ENCODE measurements around the gene DTX3. TPM values are rescaled to one million over a fixed set of nuclear protein-coding genes. Genes with fewer than 3 reads are reported as not detected.

The DTX3 gene
- total and polyA plus RNA-seq, 4 experiments from 2014 or later = 4.2 to 37.1 (median 20.0) TPM

- intact Hi-C loops (cut with micrococcal nuclease) = no loop called here
- no peaks in the 10 kb centered on the region for H3K9me3 Mint-ChIP-seq
- DNase-seq = no peak
Measured at GRCh38 chr12:57627501-57628279, 23.1 kb downstream of the DTX3 start.

GRCh38 chr12:57628280-57629191 is 23.9 kb downstream of the DTX3 start:
- Mint-ChIP-seq H3K4me3 (peak overlapping the region in 1 of 8 donors; percentile 60), H3K27me3 (peaks cover 63 to 71% of the 10 kb centered on the region in 2 donors), H3K4me1 (peaks cover 10 to 24% (median 13%) of the 10 kb centered on the region in 4 donors), H3K9me3 (no peaks in the 10 kb centered on the region), H3K36me3 (no peaks in the 10 kb centered on the region), H3K27ac (no peak overlapping the region)
- DNase-seq = no peak
- Histone ChIP-seq H3K9me3 (ENCODE audit: control insufficient read depth in 1 of 2, low read length in 2 of 2) (no peaks in the 10 kb centered on the region), H3K27ac (ENCODE audit: low read depth, low read length) (no peak overlapping the region), H3K4me3 (ENCODE audit: low read length in 2 of 2) (no peak overlapping the region), H3K4me1 (ENCODE audit: insufficient read depth, low read length) (peaks cover 18% of the 10 kb centered on the region), H3K36me3 (ENCODE audit: insufficient read depth, low read length) (no peaks in the 10 kb centered on the region), H3K27me3 (ENCODE audit: insufficient read depth, low read length) (peaks cover 59% of the 10 kb centered on the region)
- intact Hi-C loops (cut with micrococcal nuclease) = no loop called here
- POLR2A ChIA-PET (ENCODE audit: partially characterized antibody) = no interaction called here
- CTCF ChIA-PET (ENCODE audit: partially characterized antibody) = interaction anchor here (1.0 to 10.7 kb wide), 4 partner anchors 9 to 46 kb away, joined by 3 to 124 read pairs (median 4); no protein-coding TSS in a partner anchor

More at GRCh38 chr12:57627501-57628279, 23.1 kb downstream of the DTX3 start:
- Histone ChIP-seq H3K4me1 (ENCODE audit: insufficient read depth, low read length) (peaks cover 14% of the 10 kb centered on the region), H3K27me3 (ENCODE audit: insufficient read depth, low read length) (peaks cover 67% of the 10 kb centered on the region), H3K4me3 (ENCODE audit: low read length in 2 of 2) (no peak overlapping the region), H3K36me3 (ENCODE audit: insufficient read depth, low read length) (no peaks in the 10 kb centered on the region), H3K27ac (ENCODE audit: low read depth, low read length) (no peak overlapping the region), H3K9me3 (ENCODE audit: control insufficient read depth in 1 of 2, low read length in 2 of 2) (no peaks in the 10 kb centered on the region)
- Mint-ChIP-seq H3K4me1 (peaks cover 5 to 19% (median 10%) of the 10 kb centered on the region in 4 donors), H3K4me3 (peak overlapping the region in 5 of 8 donors; percentile 13 to 60 (median 25)), H3K27ac (no peak overlapping the region), H3K36me3 (no peaks in the 10 kb centered on the region), H3K27me3 (peaks cover 71 to 73% of the 10 kb centered on the region in 2 donors)
- ChIA-PET POLR2A (ENCODE audit: partially characterized antibody) (interaction anchor here (0.7 to 1.0 kb wide), 2 partner anchors 11 to 113 kb away, joined by 3 read pairs; no protein-coding TSS in a partner anchor), CTCF (ENCODE audit: partially characterized antibody) (interaction anchor here (0.6 to 10.7 kb wide), 8 partner anchors 8 to 169 kb away, joined by 3 to 124 read pairs (median 4); partner anchors contain the start of gene OS9)

DNA sequence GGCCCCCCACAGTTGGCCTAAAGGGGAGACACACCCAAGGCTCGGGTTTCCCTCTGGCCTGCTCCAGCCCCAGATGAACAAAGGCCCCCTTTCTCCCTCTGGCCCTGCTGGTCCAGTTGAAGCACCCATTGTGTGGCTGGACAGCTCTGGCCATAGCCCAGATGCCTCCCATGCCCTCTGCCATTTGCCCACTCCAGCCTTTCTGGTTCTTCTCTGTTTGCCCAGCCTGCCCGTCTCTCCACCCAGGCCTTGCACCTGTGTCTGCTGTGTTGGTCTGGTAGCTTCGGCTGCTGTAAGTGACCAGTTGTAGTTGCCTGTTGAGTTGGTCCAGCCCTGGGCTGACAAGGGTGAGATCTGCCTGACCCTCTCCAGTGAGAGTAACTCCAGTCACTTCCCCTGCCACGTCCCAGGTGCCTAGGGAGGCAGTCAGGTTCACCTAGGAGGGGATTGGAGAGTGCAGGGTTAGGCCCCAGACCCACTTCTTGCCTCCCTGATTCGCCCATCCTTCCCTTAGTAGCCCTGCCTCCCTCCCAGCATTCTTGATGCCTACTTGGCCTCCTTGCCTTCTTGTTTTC is 25.4 kb downstream of the DTX3 start:
- ChIA-PET POLR2A (ENCODE audit: partially characterized antibody) (no interaction called here), CTCF (ENCODE audit: partially characterized antibody) (interaction anchor here (0.9 to 10.7 kb wide), 3 partner anchors 9 to 47 kb away, joined by 3 to 124 read pairs (median 29); partner anchors contain the start of gene PIP4K2C)
- Histone ChIP-seq H3K27ac (ENCODE audit: low read depth, low read length) (no peak overlapping the region), H3K9me3 (ENCODE audit: control insufficient read depth in 1 of 2, low read length in 2 of 2) (no peaks in the 10 kb centered on the region), H3K27me3 (ENCODE audit: insufficient read depth, low read length) (peaks cover 49% of the 10 kb centered on the region), H3K4me1 (ENCODE audit: insufficient read depth, low read length) (peaks cover 18% of the 10 kb centered on the region), H3K4me3 (ENCODE audit: low read length in 2 of 2) (no peak overlapping the region), H3K36me3 (ENCODE audit: insufficient read depth, low read length) (no peaks in the 10 kb centered on the region)
- Mint-ChIP-seq H3K9me3 (no peaks in the 10 kb centered on the region), H3K27ac (no peak overlapping the region), H3K4me3 (no peak overlapping the region), H3K27me3 (peaks cover 53 to 63% of the 10 kb centered on the region in 2 donors), H3K36me3 (no peaks in the 10 kb centered on the region), H3K4me1 (peaks cover 10 to 25% (median 13%) of the 10 kb centered on the region in 4 donors)
- intact Hi-C loops (cut with micrococcal nuclease) = no loop called here
- DNase-seq = no peak

- Mint-ChIP-seq H3K27me3 (peaks cover 47 to 55% of the 10 kb centered on the region in 2 donors), H3K4me3 (peak overlapping the region in 1 of 8 donors; percentile 28), H3K27ac (no peak overlapping the region), H3K36me3 (no peaks in the 10 kb centered on the region), H3K9me3 (no peaks in the 10 kb centered on the region), H3K4me1 (peaks cover 10 to 24% (median 13%) of the 10 kb centered on the region in 4 donors)
- intact Hi-C loops (cut with micrococcal nuclease) = no loop called here
- H3K9me3 ChIP-seq (ENCODE audit: control insufficient read depth in 1 of 2, low read length in 2 of 2) = no peaks in the 10 kb centered on the region
- H3K4me1 ChIP-seq (ENCODE audit: insufficient read depth, low read length) = peaks cover 18% of the 10 kb centered on the region
- no peak overlapping the region for H3K27ac ChIP-seq (ENCODE audit: low read depth, low read length)
- peaks cover 40% of the 10 kb centered on the region for H3K27me3 ChIP-seq (ENCODE audit: insufficient read depth, low read length)
- H3K4me3 ChIP-seq (ENCODE audit: low read length in 2 of 2) = no peak overlapping the region
- ChIA-PET POLR2A (ENCODE audit: partially characterized antibody) (interaction anchor here (0.6 kb wide), 1 partner anchor 11 kb away, joined by 3 read pairs; no protein-coding TSS in a partner anchor), CTCF (ENCODE audit: partially characterized antibody) (interaction anchor here (0.9 to 10.7 kb wide), 3 partner anchors 10 to 48 kb away, joined by 3 to 124 read pairs (median 29); partner anchors contain the start of gene PIP4K2C)
- no peak for DNase-seq
- no peaks in the 10 kb centered on the region for H3K36me3 ChIP-seq (ENCODE audit: insufficient read depth, low read length)
Measured at GRCh38 chr12:57630891-57631433, 26.3 kb downstream of the DTX3 start.

DNA sequence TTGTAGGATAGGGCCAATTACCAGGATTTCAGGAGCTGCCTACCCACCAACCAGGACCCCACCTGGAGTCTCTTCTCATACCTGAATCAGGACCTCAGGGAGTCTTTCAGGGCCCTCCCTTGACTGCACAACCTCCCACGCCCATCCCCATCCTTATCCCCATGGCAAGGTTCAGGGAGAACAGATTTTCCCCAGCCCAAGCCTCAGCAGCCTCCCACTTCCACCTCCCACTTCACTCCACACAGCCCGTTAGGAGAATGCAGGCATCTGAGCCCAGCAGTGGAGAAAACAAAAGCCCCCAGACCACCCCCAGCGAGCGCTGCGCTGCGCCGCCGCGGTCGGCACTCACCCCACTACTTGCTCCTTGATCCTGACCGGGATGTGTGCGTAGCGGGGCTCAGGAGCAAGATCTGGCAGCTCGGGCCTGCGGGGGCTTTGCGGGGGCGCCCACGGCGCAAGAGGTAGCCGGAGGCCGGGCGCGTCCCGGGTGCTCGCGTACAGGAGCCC is 27.0 kb downstream of the DTX3 start:
- intact Hi-C loops (cut with micrococcal nuclease) = no loop called here
- H3K4me3 Mint-ChIP-seq = peak overlapping the region in 7 of 8 donors; percentile 27 to 57 (median 51)
- no peaks in the 10 kb centered on the region for H3K9me3 Mint-ChIP-seq

More for the DNA sequence above, 27.0 kb downstream of the DTX3 start:
- POLR2A ChIA-PET (ENCODE audit: partially characterized antibody) = no interaction called here
- CTCF ChIA-PET (ENCODE audit: partially characterized antibody) = interaction anchor here (1.6 to 10.7 kb wide), 3 partner anchors 10 to 49 kb away, joined by 4 to 124 read pairs (median 29); no protein-coding TSS in a partner anchor
- Mint-ChIP-seq H3K4me1 (peaks cover 10 to 19% (median 13%) of the 10 kb centered on the region in 4 donors), H3K27me3 (peaks cover 41 to 53% of the 10 kb centered on the region in 2 donors), H3K36me3 (no peaks in the 10 kb centered on the region), H3K27ac (no peak overlapping the region)
- Histone ChIP-seq H3K36me3 (ENCODE audit: insufficient read depth, low read length) (no peaks in the 10 kb centered on the region), H3K4me1 (ENCODE audit: insufficient read depth, low read length) (peaks cover 18% of the 10 kb centered on the region), H3K27ac (ENCODE audit: low read depth, low read length) (no peak overlapping the region), H3K9me3 (ENCODE audit: control insufficient read depth in 1 of 2, low read length in 2 of 2) (no peaks in the 10 kb centered on the region), H3K27me3 (ENCODE audit: insufficient read depth, low read length) (peaks cover 33% of the 10 kb centered on the region), H3K4me3 (ENCODE audit: low read length in 2 of 2) (no peak overlapping the region)
- no peak for DNase-seq
